ENCODE data around the gene ADGRL1.

Gene ADGRL1

DNA sequence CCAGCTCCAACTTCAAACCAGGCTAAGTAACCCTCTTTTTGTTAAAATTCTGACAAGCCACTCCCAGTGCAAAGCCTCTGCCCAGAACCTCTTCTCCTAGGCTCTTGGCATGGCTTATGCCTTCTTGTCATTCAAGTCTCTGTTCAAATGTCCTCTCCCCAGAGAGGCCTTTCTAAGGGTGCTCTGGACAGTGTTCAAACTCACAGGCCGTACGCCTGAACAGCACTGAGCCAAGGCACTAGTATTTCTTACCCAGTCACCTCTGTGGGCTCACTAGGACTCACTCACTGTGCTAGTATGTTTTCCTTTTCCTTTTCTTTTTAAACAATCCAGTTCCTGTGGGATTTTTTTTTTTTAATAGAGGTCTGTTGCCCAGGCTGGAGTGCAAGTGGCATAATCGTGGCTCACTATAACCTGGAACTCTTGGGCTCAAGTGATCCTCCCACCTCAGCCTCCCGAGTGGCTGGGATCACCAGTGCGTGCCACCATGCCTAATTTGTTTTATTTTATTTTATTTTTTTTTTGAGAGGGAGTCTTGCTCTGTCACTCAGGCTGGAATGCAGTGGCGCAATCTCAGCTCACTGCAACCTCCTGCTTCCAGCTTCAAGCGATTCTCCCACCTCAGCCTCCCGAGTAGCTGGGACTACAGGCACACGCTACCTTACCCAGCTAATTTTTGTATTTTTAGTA lies 67.2 kb downstream of the ADGRL1 start:
- DNase-seq: no peak

GRCh38 chr19:14136509-14137281 lies 69.3 kb downstream of the ADGRL1 start, which contains the start of gene ASF1B:
TSS of gene ASF1B (minus strand) at chr19:14136589. CDS start at chr19:14136456, 133 bp downstream.
- peak; percentile 100 for DNase-seq

DNA sequence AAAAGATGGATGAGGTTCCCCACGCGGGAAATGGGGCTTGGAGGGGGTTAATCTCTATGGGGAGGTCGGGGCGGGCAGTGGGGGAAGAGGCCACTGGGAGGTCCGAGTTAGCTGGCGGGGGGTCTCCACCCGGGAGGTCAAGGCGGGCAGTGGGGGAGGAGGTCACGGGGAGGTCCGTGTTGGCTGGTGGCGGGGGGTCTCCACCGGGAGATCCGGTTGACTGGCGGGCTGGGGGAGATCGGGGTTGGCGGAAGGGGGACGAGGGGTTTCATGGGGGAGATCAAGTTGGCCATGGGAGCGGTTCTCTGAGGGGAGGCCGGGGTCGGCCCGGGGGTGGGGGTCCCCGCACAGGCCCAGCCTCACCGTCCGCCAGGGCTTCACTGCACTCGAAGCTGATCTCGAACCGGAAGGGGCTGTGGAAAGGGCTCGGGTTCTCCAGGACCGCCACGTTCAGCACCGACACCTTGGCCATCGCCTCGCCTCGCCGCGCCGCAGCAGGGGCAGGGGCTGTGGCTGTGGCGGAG lies 69.9 kb downstream of the ADGRL1 start:
- no peak for DNase-seq

DNA sequence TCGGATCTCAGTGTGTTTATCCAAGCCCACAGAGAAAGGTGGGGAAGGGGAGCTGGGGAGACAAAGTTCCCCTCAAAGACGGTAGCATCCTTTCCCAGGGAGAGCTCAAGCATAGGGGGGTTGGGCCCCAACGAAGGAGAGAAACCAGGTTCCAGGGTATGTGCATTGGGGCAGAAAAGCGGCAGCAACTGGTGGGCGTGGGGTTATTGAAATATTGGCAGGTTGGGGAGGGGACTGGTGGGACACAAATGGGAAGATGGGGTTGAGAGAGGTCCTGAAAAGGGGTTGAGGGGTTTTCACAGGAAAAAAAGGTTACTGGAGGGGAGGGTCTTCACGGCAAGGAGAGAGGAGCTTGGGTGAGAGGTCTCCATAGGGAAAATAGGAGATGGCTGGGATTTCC lies 70.6 kb downstream of the ADGRL1 start:
- DNase-seq: no peak

- peak; percentile 91 to 93 for DNase-seq
These were observed 78.0 kb downstream of the ADGRL1 start for GRCh38 chr19:14127929-14128509.

- peak; percentile 83 to 86 for DNase-seq
These were observed 78.8 kb downstream of the ADGRL1 start for GRCh38 chr19:14127176-14127575.

DNA sequence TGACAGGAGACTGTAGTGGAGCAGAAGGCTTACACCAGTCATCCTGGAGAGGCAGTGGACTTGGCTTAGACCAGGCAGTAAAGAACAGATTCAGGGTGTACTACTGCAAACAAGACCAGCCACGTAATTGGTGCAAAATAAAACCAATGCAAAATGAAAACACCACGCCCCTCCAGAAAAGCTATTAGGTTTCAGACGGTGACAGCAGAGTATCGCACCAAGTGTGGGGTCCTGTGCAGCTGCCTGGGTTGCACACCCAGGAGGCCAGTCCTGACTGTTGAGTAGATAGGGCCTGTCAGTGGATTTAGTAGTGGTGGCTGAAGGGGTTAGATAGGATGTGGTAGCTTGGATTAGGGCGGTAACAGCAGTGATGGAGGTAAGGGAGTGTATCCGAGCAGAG lies 83.0 kb downstream of the ADGRL1 start:
- DNase-seq: no peak

- no peak for DNase-seq
These were observed 85.5 kb downstream of the ADGRL1 start for GRCh38 chr19:14120497-14120780.

- no peak for DNase-seq
These were observed 86.1 kb downstream of the ADGRL1 start for GRCh38 chr19:14119644-14120496.

- DNase-seq: no peak
These were observed 86.8 kb downstream of the ADGRL1 start for GRCh38 chr19:14119146-14119545.

GRCh38 chr19:14118165-14119051 lies 87.6 kb downstream of the ADGRL1 start:
- DNase-seq: peak; percentile 96 to 98

- DNase-seq: peak; percentile 99 to 100
These were observed 88.3 kb downstream of the ADGRL1 start, which contains the start of gene PRKACA for GRCh38 chr19:14117668-14118164. TSS of gene PRKACA (minus strand) at chr19:14117762. CDS start at chr19:14117547, 215 bp downstream.

- DNase-seq: no peak
These were observed 88.9 kb downstream of the ADGRL1 start for GRCh38 chr19:14116918-14117578.

GRCh38 chr19:14116525-14116917 lies 89.4 kb downstream of the ADGRL1 start:
- DNase-seq: no peak

GRCh38 chr19:14115756-14116155 lies 90.2 kb downstream of the ADGRL1 start:
- DNase-seq: no peak

DNA sequence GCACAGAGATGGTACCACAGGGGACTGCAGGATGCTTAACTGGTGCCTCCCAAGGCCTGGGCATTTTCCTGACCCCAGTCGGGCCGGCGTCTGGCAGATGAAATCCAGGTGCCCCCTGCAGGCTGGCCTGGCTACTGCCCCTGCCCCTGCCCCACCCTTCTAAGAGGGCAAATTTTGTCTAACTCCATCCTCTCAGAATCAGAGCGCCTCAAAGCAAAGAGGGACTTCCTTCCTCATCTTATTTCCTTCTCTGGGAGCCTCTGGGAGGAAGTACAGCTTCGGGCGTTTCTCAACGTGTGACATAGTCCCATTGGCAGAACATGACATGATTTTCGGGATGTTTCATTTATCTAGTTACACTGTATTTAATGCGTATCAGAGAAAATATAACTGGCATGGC lies 91.1 kb downstream of the ADGRL1 start:
- DNase-seq: peak; percentile 89 to 91

- DNase-seq: no peak
These were observed 91.5 kb downstream of the ADGRL1 start for GRCh38 chr19:14114439-14114838.

DNA sequence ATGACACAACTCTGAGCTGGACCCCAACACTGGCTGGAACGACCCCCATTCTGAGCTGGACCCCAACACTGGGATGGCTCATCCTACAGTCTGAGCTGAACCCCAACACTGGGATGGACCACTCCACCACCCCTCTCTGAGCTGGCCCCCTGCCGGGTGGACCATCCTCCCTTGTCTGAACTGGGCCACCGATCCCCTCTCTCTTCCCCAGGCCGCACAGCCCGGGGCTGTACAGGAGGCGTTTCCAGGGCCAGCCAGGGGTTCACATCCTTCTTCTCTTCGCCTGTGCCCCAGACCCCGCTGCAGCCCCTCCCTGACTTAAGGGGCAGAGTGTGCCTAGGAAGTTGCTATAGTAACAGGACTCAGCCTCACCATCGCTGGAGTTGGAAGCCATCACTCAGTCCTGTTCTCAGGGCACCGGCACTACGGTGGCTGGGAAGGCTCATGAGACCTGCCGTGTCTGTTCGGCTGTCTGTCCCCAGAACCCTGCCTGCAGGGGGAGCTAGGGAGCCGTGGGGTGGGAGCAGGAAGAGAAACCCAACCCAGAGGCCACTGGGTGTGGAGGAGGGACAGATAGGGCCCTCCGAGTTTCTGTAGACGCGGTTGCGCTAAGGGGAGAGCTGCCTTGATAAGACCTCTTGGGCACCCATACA lies 92.1 kb downstream of the ADGRL1 start:
- peak in 1 of 2 donors; percentile 27 for DNase-seq

- no peak for DNase-seq
These were observed 93.1 kb downstream of the ADGRL1 start for GRCh38 chr19:14112809-14113385.
